Measurements from ENCODE around the gene ACVR2B. TPM values are rescaled to one million over a fixed set of nuclear protein-coding genes. Genes with fewer than 3 reads are reported as not detected.

Gene ACVR2B
- total and polyA plus RNA-seq, 2 of the 13 experiments (the other 11 are each of a cell fraction or from before 2014, with no cell fraction given): 10.0 to 12.7 TPM

DNA sequence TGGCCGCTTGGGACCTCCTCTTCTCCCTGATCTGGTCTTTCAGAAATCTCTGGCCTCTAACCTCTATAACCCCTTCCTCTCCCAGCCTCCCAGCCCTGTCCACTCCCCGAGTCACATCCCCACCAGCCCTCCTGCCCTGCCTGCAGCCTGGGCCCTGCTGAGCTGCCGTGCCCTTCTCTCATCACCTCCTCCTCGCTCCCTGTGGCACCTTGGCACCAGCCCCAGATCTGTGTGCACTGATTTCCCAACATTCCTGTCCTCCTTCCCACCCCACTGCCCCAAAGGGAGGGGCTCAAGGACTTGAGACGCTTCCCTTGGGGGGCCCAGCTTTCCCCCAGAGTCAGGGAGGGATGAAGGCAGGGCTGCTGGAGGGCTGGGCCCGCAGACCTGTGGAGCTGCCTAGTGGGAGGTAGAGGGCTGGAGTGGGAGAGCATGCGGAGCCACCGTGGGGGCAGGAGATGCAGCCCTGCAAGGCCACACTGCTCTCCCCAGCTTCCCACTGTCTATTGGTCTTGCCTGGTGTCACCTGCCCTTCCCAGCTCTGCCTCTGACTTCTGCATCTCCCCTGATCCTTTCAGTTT lies 85.2 kb downstream of the ACVR2B start:
- H3K79me2 ChIP-seq (ENCODE audit: insufficient read depth, low read length): no peaks in the 10 kb centered on the region
- CTCF ChIA-PET (ENCODE audit: low intra/inter-chr PET ratio, low total read pairs): no interaction called here
- no peak; the same call in 2 of the 3 replicates for ATAC-seq
- no peak overlapping the region for H3K27ac ChIP-seq (ENCODE audit: extremely low read length, insufficient read depth, low read length)
- H3K4me3 ChIP-seq (replicated peaks in 1 of 3; ENCODE audit: insufficient read depth in 1 of 3, low read depth in 2 of 3, low read length in 3 of 3): no peak overlapping the region
- no peaks in the 10 kb centered on the region for H4K20me1 ChIP-seq (ENCODE audit: insufficient read depth, low read length)
- BruUV-seq (replicated peaks): no TSS peak
- 57% methylated on average over 6 of the region's 8 CpGs for WGBS (ENCODE audit: low lambda C conversion rate)
- POLR2A ChIA-PET: no interaction called here
- intact Hi-C loops (cut with micrococcal nuclease; ENCODE audit: unreplicated experiment): no loop called here
- peaks cover 0 to 7% of the 10 kb centered on the region in 2 experiments; a peak in 1 of 5 replicates for H3K27me3 ChIP-seq (ENCODE audit: control insufficient read depth in 1 of 2, insufficient read depth in 2 of 2, low read length in 2 of 2)
- H3K4me1 ChIP-seq (ENCODE audit: insufficient read depth, low read length): no peaks in the 10 kb centered on the region
- H3K36me3 ChIP-seq (replicated peaks in 1 of 2; ENCODE audit: control insufficient read depth in 1 of 2, insufficient read depth in 2 of 2, low read length in 2 of 2): no peaks in the 10 kb centered on the region
- DNase-seq (ENCODE audit: low spot score): no peak
- H2AFZ ChIP-seq (ENCODE audit: low read length): no peak overlapping the region
- H3K4me2 ChIP-seq (ENCODE audit: low read depth, low read length): no peak overlapping the region
- H3K9me3 ChIP-seq (ENCODE audit: low read length): no peaks in the 10 kb centered on the region
- H3K9ac ChIP-seq (ENCODE audit: insufficient read depth, low read depth, low read length): no peak overlapping the region
- no peak for FAIRE-seq
- in situ Hi-C loops (cut with HindIII; ENCODE audit: extremely low pct_ligation_motif_present, low pct_unique_long_range_greater_than_20kb): no loop called here
- TF ChIP-seq, protein P1, sequence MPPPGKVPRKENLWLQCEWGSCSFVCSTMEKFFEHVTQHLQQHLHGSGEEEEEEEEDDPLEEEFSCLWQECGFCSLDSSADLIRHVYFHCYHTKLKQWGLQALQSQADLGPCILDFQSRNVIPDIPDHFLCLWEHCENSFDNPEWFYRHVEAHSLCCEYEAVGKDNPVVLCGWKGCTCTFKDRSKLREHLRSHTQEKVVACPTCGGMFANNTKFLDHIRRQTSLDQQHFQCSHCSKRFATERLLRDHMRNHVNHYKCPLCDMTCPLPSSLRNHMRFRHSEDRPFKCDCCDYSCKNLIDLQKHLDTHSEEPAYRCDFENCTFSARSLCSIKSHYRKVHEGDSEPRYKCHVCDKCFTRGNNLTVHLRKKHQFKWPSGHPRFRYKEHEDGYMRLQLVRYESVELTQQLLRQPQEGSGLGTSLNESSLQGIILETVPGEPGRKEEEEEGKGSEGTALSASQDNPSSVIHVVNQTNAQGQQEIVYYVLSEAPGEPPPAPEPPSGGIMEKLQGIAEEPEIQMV (CRISPR knock-in tag; IDR thresholded peaks at IDR 0.05; ENCODE audit: low read depth): no peak
- TF ChIP-seq ZNF709 (CRISPR knock-in tag; IDR thresholded peaks at IDR 0.05) (no peak), MBNL3 (CRISPR knock-in tag; conservative IDR thresholded peaks at IDR 0.05) (no peak), MEIS1 (CRISPR knock-in tag; IDR thresholded peaks at IDR 0.05; ENCODE audit: borderline replicate concordance) (no peak), ZNF563 (CRISPR knock-in tag; IDR thresholded peaks at IDR 0.05) (no peak), ZNF501 (CRISPR knock-in tag; IDR thresholded peaks at IDR 0.05) (no peak), ZNF274 (CRISPR knock-in tag; IDR thresholded peaks at IDR 0.05) (no peak), ZFP82 (CRISPR knock-in tag; IDR thresholded peaks at IDR 0.05; ENCODE audit: borderline replicate concordance) (no peak), ZSCAN20 (CRISPR knock-in tag; IDR thresholded peaks at IDR 0.05; ENCODE audit: borderline replicate concordance) (no peak), ZNF749 (CRISPR knock-in tag; IDR thresholded peaks at IDR 0.05; ENCODE audit: borderline replicate concordance) (no peak)
- TF ChIP-seq, protein P2, sequence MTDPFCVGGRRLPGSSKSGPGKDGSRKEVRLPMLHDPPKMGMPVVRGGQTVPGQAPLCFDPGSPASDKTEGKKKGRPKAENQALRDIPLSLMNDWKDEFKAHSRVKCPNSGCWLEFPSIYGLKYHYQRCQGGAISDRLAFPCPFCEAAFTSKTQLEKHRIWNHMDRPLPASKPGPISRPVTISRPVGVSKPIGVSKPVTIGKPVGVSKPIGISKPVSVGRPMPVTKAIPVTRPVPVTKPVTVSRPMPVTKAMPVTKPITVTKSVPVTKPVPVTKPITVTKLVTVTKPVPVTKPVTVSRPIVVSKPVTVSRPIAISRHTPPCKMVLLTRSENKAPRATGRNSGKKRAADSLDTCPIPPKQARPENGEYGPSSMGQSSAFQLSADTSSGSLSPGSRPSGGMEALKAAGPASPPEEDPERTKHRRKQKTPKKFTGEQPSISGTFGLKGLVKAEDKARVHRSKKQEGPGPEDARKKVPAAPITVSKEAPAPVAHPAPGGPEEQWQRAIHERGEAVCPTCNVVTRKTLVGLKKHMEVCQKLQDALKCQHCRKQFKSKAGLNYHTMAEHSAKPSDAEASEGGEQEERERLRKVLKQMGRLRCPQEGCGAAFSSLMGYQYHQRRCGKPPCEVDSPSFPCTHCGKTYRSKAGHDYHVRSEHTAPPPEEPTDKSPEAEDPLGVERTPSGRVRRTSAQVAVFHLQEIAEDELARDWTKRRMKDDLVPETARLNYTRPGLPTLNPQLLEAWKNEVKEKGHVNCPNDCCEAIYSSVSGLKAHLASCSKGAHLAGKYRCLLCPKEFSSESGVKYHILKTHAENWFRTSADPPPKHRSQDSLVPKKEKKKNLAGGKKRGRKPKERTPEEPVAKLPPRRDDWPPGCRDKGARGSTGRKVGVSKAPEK (CRISPR knock-in tag; IDR thresholded peaks at IDR 0.05; ENCODE audit: borderline replicate concordance): no peak
- TF ChIP-seq, protein P3, sequence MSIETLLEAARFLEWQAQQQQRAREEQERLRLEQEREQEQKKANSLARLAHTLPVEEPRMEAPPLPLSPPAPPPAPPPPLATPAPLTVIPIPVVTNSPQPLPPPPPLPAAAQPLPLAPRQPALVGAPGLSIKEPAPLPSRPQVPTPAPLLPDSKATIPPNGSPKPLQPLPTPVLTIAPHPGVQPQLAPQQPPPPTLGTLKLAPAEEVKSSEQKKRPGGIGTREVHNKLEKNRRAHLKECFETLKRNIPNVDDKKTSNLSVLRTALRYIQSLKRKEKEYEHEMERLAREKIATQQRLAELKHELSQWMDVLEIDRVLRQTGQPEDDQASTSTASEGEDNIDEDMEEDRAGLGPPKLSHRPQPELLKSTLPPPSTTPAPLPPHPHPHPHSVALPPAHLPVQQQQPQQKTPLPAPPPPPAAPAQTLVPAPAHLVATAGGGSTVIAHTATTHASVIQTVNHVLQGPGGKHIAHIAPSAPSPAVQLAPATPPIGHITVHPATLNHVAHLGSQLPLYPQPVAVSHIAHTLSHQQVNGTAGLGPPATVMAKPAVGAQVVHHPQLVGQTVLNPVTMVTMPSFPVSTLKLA (IDR thresholded peaks at IDR 0.05): no peak
- TF ChIP-seq, protein P4, sequence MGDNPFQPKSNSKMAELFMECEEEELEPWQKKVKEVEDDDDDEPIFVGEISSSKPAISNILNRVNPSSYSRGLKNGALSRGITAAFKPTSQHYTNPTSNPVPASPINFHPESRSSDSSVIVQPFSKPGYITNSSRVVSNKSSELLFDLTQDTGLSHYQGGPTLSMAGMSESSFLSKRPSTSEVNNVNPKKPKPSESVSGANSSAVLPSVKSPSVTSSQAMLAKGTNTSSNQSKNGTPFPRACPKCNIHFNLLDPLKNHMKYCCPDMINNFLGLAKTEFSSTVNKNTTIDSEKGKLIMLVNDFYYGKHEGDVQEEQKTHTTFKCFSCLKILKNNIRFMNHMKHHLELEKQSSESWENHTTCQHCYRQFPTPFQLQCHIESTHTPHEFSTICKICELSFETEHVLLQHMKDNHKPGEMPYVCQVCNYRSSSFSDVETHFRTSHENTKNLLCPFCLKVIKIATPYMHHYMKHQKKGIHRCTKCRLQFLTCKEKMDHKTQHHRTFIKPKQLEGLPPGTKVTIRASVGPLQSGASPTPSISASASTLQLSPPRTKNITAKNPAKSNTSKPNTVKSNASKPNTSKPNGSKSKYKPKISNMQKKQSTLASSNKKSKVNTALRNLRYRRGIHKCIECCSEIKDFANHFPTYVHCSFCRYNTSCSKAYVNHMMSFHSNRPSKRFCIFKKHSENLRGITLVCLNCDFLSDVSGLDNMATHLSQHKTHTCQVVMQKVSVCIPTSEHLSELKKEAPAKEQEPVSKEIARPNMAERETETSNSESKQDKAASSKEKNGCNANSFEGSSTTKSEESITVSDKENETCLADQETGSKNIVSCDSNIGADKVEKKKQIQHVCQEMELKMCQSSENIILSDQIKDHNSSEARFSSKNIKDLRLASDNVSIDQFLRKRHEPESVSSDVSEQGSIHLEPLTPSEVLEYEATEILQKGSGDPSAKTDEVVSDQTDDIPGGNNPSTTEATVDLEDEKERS (CRISPR knock-in tag; IDR thresholded peaks at IDR 0.05): no peak

All from HepG2 (cell line).